ENCODE measurements around the gene NOP14.
"Not testable (repeated sequence)": the region's sequence is repeated elsewhere in the genome, so short reads cannot be mapped to it uniquely, and the experiment has no call there.

The NOP14 gene

GRCh38 chr4:2930135-2930757 is 33.0 kb downstream of the NOP14 start:
- DNase-seq, result no peak

GRCh38 chr4:2929469-2929868 is 33.7 kb downstream of the NOP14 start:
- no peak for DNase-seq

DNA sequence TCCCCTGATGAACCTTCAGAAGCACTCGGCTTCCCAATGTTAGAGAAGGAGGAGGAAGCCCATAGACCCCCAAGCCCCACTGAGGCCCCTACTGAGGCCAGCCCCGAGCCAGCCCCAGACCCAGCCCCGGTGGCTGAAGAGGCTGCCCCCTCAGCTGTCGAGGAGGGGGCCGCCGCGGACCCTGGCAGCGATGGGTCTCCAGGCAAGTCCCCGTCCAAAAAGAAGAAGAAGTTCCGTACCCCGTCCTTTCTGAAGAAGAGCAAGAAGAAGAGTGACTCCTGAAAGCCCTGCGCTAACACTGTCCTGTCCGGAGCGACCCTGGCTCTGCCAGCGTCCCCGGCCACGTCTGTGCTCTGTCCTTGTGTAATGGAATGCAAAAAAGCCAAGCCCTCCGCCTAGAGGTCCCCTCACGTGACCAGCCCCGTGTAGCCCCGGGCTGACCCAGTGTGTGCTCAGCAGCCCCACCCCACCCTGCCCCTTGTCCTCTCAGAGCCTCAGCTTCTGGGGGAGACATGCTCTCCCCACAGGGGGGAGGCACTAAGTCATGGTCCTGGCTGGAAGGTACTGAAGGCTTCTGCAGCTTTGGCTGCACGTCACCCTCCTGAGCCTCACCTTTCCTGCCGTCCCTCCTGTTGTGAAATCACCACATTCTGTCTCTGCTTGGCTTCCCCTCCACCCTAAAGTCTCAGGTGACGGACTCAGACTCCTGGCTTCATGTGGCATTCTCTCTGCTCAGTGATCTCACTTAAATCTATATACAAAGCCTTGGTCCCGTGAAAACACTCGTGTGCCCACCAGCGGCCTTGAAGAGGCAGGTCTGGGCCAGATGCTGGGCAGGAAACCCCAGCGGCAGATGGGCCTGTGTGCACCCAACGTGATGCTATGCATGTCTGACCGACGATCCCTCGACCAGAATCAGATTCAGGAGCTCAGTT is 34.7 kb downstream of the NOP14 start:
- no peak for DNase-seq

- DNase-seq, result no peak
These were observed 35.5 kb downstream of the NOP14 start for GRCh38 chr4:2927696-2928075.

DNA sequence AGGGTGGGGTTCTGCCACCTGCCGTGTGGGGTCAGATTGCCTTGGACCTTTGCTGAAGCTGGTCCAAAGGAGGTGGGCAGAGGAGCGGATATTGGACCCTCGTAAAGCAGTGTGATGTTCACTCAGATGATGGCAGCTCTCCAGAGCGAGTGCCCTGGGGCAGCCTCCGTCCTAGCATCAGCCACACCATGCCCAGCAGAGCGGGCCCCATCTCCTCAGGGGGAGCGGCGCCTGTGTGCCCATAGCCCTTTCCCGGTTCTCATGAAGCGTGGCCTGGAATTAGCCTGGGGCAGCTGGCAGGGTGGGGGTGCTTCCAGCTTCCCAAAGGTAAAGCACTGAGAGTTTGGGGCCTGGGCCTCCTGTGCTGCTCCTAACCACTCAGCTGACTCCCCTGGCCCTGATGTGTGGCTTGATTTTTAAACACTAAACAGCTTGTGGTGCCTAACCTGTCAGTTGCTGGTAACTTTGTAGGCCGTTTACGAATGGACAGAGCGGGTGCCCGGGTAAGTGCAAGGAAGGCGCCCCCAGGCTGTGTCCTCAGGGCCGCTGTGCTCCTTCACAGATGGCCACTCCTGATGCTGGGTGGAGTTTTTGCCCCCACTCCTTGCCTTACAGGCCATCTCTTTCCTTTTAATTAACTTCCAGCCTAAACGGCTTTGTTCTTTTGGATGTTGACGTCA is 36.0 kb downstream of the NOP14 start:
- DNase-seq, result no peak

DNA sequence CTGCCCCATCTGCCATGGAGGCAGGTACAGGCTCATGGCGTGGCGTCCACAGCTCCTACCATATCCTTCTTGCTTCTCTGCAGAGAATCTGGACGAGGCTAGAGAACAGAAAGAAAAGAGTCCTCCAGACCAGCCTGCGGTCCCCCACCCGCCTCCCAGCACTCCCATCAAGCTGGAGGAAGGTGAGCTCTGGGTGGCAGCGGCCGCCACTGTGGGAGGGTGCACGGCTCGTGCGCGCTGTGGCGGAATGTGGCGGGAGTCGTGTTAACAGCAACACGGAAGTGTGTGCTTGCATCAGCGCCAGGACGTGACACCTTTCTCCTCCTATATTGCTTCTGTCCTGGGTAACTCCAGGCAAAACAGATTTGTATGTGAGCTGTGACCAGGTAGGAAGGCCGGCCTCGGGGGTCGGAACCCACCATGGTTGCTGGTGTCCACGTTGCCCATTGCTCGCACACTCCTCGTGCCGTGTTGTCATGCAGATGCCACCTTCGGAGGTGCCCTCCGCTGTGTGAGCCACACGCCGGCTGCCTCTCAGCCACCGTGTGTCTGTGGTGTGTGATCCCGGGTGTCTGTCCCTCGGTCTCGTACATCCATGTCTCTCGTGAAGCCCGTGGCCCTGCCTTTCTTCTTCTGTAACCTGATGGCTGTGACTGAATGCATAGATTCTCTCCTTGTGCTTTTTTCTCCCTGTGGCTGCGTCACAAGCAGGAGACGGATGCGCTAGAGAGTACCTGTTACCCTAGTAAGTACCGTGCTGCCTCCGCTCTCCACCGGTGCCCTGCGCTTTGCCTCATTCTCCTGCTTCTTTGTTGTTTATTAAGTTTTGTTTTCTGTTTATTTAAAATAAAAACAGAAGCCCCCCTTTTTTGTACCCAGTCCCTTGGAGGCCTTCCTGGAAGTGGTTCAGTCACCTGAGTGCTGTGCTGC is 37.0 kb downstream of the NOP14 start:
- DNase-seq, result no peak

- no peak for DNase-seq
These were observed 37.7 kb downstream of the NOP14 start for GRCh38 chr4:2925496-2925895.

- no peak for DNase-seq
These were observed 38.4 kb downstream of the NOP14 start for GRCh38 chr4:2924765-2925301.

DNA sequence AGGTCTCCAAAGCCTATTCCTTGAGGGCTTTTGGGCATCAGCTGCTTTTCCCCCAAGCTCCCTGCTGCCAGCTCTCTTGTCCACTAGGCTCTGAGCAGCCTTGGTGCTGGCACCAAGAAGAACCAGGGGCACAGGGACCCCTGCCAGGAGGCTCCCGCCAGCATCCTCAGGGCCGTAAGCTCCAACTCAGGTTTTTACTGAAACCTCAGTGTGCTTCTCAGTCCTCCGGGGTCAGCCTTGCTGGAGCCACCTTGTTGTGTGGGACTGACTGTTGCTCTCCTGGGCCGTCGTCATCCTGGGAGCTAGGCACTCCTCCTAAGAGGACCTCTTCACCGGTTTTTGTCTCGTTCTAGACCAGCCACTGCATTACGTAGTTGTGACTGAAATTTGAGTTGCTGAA is 38.9 kb downstream of the NOP14 start:
- no peak for DNase-seq

- no peak for DNase-seq
These were observed 39.5 kb downstream of the NOP14 start for GRCh38 chr4:2923668-2924173.

GRCh38 chr4:2923141-2923551 is 40.1 kb downstream of the NOP14 start:
- no peak for DNase-seq

DNA sequence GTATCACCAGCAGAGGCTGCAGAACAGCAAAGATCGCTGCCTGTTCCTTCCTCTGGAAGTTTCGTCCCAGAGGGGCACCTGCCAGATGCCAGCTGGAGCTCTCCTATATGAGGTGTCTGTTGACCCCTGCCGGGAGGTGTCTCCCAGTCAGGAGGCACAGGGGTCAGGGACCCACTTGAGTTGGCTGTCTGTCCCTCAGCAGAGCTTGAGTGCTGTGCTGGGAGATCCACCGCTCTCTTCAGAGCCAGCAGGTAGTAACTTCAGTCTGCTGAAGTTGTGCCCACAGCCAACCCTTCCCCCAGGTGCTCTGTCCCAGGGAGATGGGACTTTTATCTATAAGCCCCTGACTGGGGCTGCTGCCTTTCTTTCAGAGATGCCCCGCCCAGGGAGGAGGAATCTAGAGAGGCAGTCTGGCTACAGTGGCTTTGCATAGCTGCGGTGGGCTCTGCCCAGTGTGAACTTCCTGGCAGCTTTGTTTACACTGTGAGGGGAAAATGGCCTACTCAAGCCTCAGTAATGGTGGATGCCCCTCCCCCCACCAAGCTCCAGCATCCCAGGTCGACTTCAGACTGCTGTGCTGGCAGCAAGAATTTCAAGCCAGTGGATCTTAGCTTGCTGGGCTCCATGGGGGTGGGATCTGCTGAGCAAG is 40.6 kb downstream of the NOP14 start:
- not testable (repeated sequence) for DNase-seq

GRCh38 chr4:2918714-2919113 is 44.5 kb downstream of the NOP14 start:
- DNase-seq, result not testable (repeated sequence)

DNA sequence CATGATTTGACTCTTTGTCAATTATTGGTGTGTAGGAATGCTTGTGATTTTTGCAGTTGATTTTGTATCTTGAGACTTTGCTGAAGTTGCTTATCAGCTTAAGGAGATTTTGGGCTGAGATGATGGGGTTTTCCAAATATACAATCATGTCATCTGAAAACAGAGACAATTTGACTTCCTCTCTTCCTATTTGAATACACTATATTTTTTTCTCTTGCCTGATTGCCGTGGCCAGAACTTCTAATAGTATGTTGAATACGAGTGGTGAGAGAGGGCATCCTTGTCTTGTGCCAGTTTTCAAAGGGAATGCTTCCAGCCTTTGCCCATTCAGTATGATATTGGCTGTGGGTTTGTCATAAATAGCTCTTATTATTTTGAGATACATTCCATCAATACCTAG is 44.9 kb downstream of the NOP14 start:
- not testable (repeated sequence) for DNase-seq

DNA sequence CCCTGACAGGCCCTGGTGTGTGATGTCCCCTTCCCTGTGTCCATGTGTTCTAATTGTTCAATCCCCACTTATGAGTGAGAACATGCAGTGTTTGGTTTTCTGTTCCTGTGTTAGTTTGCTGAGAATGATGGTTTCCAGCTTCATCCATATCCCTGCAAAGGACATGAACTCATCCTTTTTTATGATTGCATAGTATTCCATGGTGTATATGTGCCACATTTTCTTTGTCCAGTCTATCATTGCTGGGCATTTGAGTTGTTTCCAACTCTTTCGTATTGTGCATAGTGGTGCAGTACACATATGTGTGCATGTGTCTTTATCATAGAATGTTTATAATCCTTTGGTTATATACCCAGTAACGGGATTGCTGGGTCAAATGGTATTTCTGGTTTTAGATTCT is 46.5 kb downstream of the NOP14 start:
- not testable (repeated sequence) for DNase-seq

GRCh38 chr4:2915789-2916188 is 47.4 kb downstream of the NOP14 start:
- no peak for DNase-seq

- DNase-seq, result no peak
These were observed 48.7 kb downstream of the NOP14 start for GRCh38 chr4:2914256-2915126.

DNA sequence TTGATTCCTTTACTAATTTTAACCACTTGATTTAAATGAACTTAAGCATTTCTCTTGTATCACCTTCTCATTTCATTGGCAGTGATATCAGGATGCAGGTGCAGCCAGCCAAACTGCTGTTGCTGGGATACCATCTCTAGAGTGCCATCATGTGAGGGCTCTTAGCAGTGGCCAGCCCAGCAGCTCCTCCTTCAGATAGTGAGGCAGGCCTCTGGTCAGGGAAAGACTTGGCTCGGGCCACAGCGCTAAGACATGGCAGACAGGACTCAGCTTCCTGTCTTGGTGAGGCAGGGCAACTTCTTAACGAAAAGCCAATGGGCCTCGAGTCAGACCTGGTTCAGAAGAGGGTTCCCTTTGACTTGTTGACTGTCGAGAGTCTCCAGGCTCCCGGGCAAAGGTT is 50.0 kb downstream of the NOP14 start:
- DNase-seq, result no peak

- DNase-seq, result no peak
These were observed 51.3 kb downstream of the NOP14 start for GRCh38 chr4:2911868-2912267.

- DNase-seq, result no peak
These were observed 52.8 kb downstream of the NOP14 start for GRCh38 chr4:2910409-2910808.

DNA sequence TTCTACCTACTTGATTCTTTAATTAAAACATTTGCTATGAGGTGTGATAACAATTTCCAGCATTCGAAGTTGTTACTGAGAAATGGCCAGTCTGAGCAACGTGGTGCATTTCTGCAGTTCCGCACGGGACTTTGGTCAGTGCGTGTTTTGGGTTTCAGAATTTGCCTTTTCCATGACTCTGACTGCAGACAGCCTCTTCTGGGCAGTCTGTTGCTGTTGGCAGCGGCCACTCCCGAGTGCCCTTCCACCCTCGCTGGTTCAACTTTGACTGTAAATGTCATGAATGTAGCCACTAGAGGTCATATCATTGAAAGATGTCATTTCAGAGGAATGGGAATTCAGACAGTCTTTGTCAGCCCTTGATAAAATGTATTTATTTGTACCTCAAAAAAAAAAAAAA is 53.6 kb downstream of the NOP14 start:
- no peak for DNase-seq

Measured in activated CD4-positive, alpha-beta T cell treated with anti-CD3 and anti-CD28 coated beads, Interleukin-2, amount 50 U/mL, for 48 hours (primary cell).